ENCODE results near the gene FAM50A. TPM values are rescaled to one million over a fixed set of nuclear protein-coding genes. Genes with fewer than 3 reads are reported as not detected.

Gene FAM50A
- total RNA-seq, 1 experiment from 2014 or later: 75.9 TPM

GRCh38 chrX:154436374-154436982 lies 7.5 kb upstream of the FAM50A start:
- H3K27me3 ChIP-seq (replicated peaks; ENCODE audit: control insufficient read depth, insufficient read depth, low read length): no peaks in the 10 kb centered on the region
- ChIA-PET CTCF (no interaction called here), POLR2A (no interaction called here)

GRCh38 chrX:154436983-154437752 lies 6.8 kb upstream of the FAM50A start, which contains the start of gene GDI1:
GDI1 (plus strand) TSS chrX:154437154; CDS start chrX:154437255, 101 bp downstream.
- CTCF ChIA-PET: no interaction called here
- intact Hi-C loops (cut with micrococcal nuclease; ENCODE audit: unreplicated experiment): no loop called here
- peaks cover 8% of the 10 kb centered on the region for H3K36me3 Mint-ChIP-seq (ENCODE audit: insufficient read depth, unreplicated experiment)
- no peaks in the 10 kb centered on the region for H3K9me3 Mint-ChIP-seq (ENCODE audit: unreplicated experiment)
- H3K4me3 Mint-ChIP-seq (ENCODE audit: unreplicated experiment): peak within 1 kb of the TSS; percentile 77
- Histone ChIP-seq H3K4me3 (ENCODE audit: low read depth, low read length) (peak within 1 kb of the TSS; percentile 72), H3K4me1 (no peaks in the 10 kb centered on the region), H3K36me3 (ENCODE audit: control insufficient read depth, insufficient read depth, low read length) (no peaks in the 10 kb centered on the region), H3K9me3 (no peaks in the 10 kb centered on the region), H3K27me3 (replicated peaks; ENCODE audit: control insufficient read depth, insufficient read depth, low read length) (no peaks in the 10 kb centered on the region)
- BruUV-seq (replicated peaks): no TSS peak
- no peaks in the 10 kb centered on the region for H3K27me3 Mint-ChIP-seq (ENCODE audit: insufficient read depth, unreplicated experiment)
- TF ChIP-seq CTCF (IDR thresholded peaks at IDR 0.05; ENCODE audit: insufficient read depth in 1 of 2, low read depth in 1 of 2, low read length in 1 of 2, severe bottlenecking in 1 of 2, unreplicated experiment in 1 of 2): no peak
- DNase-seq: peak; percentile 56 to 60
- H3K27ac Mint-ChIP-seq (ENCODE audit: unreplicated experiment): peak within 1 kb of the TSS; percentile 39
- POLR2A ChIA-PET: no interaction called here
- H3K4me1 Mint-ChIP-seq (ENCODE audit: low read depth, unreplicated experiment): no peaks in the 10 kb centered on the region

More at GRCh38 chrX:154436374-154436982, 7.5 kb upstream of the FAM50A start:
- TF ChIP-seq CTCF (IDR thresholded peaks at IDR 0.05; ENCODE audit: insufficient read depth in 1 of 2, low read depth in 1 of 2, low read length in 1 of 2, severe bottlenecking in 1 of 2, unreplicated experiment in 1 of 2): no peak
- Mint-ChIP-seq H3K27me3 (ENCODE audit: insufficient read depth, unreplicated experiment) (no peaks in the 10 kb centered on the region), H3K4me3 (ENCODE audit: unreplicated experiment) (peak overlapping the region; percentile 77), H3K9me3 (ENCODE audit: unreplicated experiment) (no peaks in the 10 kb centered on the region), H3K27ac (ENCODE audit: unreplicated experiment) (no peak overlapping the region), H3K36me3 (ENCODE audit: insufficient read depth, unreplicated experiment) (peaks cover 8% of the 10 kb centered on the region), H3K4me1 (ENCODE audit: low read depth, unreplicated experiment) (no peaks in the 10 kb centered on the region)
- Histone ChIP-seq H3K4me1 (no peaks in the 10 kb centered on the region), H3K4me3 (ENCODE audit: low read depth, low read length) (peak overlapping the region; percentile 72), H3K9me3 (no peaks in the 10 kb centered on the region), H3K36me3 (ENCODE audit: control insufficient read depth, insufficient read depth, low read length) (no peaks in the 10 kb centered on the region)
- no TSS peak for BruUV-seq (replicated peaks)
- no peak for DNase-seq
- intact Hi-C loops (cut with micrococcal nuclease; ENCODE audit: unreplicated experiment): no loop called here

DNA sequence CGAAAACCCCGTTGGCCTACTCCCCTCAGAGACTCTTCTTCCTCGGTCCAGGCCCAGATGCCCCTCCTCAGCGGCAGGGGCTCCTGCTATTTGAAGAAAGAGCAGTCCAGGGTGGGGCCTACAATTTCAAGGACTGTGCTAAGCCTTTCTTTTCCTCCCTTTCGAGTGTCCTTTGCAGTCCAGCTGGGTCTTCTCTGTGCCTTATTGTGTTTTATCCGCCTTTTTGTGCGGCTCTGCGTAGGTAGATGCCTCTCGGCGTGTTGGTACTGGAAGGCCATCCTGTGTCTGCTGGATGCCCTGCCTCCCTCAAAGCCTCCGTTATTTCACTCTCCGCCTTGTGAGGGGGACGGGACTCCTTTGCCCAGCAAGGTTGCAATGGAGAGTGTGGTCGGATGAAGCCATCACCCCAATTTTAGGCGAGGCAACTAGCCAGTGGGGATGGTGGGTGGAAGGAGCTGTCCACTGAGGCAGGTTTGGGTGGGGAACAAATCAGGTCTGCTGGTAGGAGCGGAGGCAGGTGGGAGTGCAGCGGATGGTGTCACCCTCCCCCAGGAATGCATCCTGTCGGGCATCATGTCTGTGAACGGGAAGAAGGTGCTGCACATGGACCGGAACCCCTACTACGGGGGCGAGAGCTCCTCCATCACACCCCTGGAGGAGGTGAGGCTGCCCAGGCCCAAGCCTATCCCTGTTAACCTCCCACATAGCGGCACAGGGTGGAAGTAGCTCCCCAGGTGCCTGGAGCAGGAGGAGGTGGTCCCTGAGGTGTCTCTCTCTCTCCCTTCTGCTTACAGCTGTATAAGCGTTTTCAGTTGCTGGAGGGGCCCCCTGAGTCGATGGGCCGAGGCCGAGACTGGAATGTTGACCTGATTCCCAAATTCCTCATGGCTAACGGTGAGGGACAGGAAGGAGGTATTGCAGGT lies 5.7 kb upstream of the FAM50A start:
- H3K36me3 Mint-ChIP-seq (ENCODE audit: insufficient read depth, unreplicated experiment): peaks cover 8% of the 10 kb centered on the region
- H3K4me1 Mint-ChIP-seq (ENCODE audit: low read depth, unreplicated experiment): no peaks in the 10 kb centered on the region
- H3K4me3 Mint-ChIP-seq (ENCODE audit: unreplicated experiment): peak overlapping the region; percentile 77
- peak overlapping the region; percentile 72 for H3K4me3 ChIP-seq (ENCODE audit: low read depth, low read length)
- no peaks in the 10 kb centered on the region for H3K36me3 ChIP-seq (ENCODE audit: control insufficient read depth, insufficient read depth, low read length)
- ChIA-PET CTCF (no interaction called here), POLR2A (no interaction called here)
- TF ChIP-seq CTCF (IDR thresholded peaks at IDR 0.05; ENCODE audit: insufficient read depth in 1 of 2, low read depth in 1 of 2, low read length in 1 of 2, severe bottlenecking in 1 of 2, unreplicated experiment in 1 of 2): no peak
- no peaks in the 10 kb centered on the region for H3K4me1 ChIP-seq
- no peak for DNase-seq
- no peaks in the 10 kb centered on the region for H3K27me3 ChIP-seq (replicated peaks; ENCODE audit: control insufficient read depth, insufficient read depth, low read length)
- H3K27me3 Mint-ChIP-seq (ENCODE audit: insufficient read depth, unreplicated experiment): no peaks in the 10 kb centered on the region
- intact Hi-C loops (cut with micrococcal nuclease; ENCODE audit: unreplicated experiment): no loop called here
- H3K9me3 Mint-ChIP-seq (ENCODE audit: unreplicated experiment): no peaks in the 10 kb centered on the region
- H3K9me3 ChIP-seq: no peaks in the 10 kb centered on the region
- H3K27ac Mint-ChIP-seq (ENCODE audit: unreplicated experiment): peak overlapping the region; percentile 39
- BruUV-seq (replicated peaks): TSS peak; percentile 2

Data from Caco-2 (cell line).